Measurements from ENCODE around the gene IER2. TPM values are rescaled to one million over a fixed set of nuclear protein-coding genes. Genes with fewer than 3 reads are reported as not detected.

The IER2 gene
- total and polyA plus RNA-seq, 9 of the 15 experiments (the other 6 are each of a cell fraction or from before 2014, with no cell fraction given) = 4.5 to 205 (median 23.7) TPM

DNA sequence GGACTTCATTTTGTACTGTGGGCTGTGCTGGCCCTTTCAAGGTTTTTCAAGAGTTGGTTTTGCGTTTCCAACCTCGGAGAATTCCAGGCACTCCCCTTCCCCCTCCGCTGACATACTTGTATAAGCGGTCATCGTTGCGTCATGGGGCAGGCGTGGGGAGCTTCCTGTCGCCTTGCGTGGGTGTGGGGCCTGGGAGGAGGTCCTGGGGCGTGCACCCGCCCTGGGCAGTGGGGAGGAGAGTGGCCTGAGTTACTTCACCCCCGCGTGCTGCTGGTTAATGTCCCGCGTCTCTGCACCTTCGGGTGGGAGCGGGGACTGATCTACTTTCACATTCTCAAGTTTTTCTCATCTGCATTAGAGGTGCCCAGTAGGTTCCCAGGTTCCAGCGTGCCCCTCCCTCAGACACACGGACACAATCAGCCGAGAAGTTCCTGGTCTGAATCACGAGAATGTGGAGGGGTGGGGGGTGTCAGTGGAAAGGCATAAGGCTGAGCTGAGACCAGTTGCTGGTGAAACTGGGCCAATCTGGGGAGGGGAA lies 4.1 kb downstream of the IER2 start (continued):
- TF ChIP-seq PRPF4 (IDR thresholded peaks at IDR 0.05; ENCODE audit: insufficient read depth, low read depth, low read length, poor library complexity, severe bottlenecking) = no peak
- no peak for TF ChIP-seq ZNF41 (CRISPR knock-in tag; conservative IDR thresholded peaks at IDR 0.05)
- no peak for TF ChIP-seq KDM5B (IDR thresholded peaks at IDR 0.05; ENCODE audit: insufficient replicate concordance, low read depth, low read length)
- no peak for TF ChIP-seq MECOM (CRISPR knock-in tag; IDR thresholded peaks at IDR 0.05)
- no peak for TF ChIP-seq CBFA2T3 (IDR thresholded peaks at IDR 0.05)
- TF ChIP-seq FOXK1 (CRISPR knock-in tag; IDR thresholded peaks at IDR 0.05; ENCODE audit: borderline replicate concordance) = peak; percentile 55; the same call in 1 of the 2 replicates
- TF ChIP-seq POLR2AphosphoS5 (IDR thresholded peaks at IDR 0.05; ENCODE audit: control insufficient read depth, insufficient read depth, low read depth, low read length) = peak; percentile 81
- no peak for TF ChIP-seq SNIP1 (IDR thresholded peaks at IDR 0.05; ENCODE audit: low read depth)
- TF ChIP-seq RFX5 (IDR thresholded peaks at IDR 0.05; ENCODE audit: low read depth, low read length) = no peak
- TF ChIP-seq, protein P1, sequence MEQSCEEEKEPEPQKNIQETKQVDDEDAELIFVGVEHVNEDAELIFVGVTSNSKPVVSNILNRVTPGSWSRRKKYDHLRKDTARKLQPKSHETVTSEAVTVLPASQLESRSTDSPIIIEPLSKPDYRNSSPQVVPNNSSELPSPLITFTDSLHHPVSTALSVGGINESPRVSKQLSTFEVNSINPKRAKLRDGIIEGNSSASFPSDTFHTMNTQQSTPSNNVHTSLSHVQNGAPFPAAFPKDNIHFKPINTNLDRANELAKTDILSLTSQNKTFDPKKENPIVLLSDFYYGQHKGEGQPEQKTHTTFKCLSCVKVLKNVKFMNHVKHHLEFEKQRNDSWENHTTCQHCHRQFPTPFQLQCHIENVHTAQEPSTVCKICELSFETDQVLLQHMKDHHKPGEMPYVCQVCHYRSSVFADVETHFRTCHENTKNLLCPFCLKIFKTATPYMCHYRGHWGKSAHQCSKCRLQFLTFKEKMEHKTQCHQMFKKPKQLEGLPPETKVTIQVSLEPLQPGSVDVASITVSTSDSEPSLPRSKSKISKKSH (CRISPR knock-in tag; IDR thresholded peaks at IDR 0.05) = no peak
- TF ChIP-seq ZNF589 (CRISPR knock-in tag; IDR thresholded peaks at IDR 0.05; ENCODE audit: low read depth) = no peak; the same call in 1 of the 2 replicates
- TF ChIP-seq RCOR1 (IDR thresholded peaks at IDR 0.05; ENCODE audit: borderline replicate concordance in 1 of 2, low read depth in 2 of 2, low read length in 2 of 2) = no peak
- TF ChIP-seq GATAD2B (IDR thresholded peaks at IDR 0.05; ENCODE audit: borderline replicate concordance) = no peak
- TF ChIP-seq, protein P2, sequence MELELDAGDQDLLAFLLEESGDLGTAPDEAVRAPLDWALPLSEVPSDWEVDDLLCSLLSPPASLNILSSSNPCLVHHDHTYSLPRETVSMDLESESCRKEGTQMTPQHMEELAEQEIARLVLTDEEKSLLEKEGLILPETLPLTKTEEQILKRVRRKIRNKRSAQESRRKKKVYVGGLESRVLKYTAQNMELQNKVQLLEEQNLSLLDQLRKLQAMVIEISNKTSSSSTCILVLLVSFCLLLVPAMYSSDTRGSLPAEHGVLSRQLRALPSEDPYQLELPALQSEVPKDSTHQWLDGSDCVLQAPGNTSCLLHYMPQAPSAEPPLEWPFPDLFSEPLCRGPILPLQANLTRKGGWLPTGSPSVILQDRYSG (tag; conservative IDR thresholded peaks at IDR 0.05; ENCODE audit: low read depth) = no peak
- TF ChIP-seq NR1H2 (CRISPR knock-in tag; IDR thresholded peaks at IDR 0.05) = no peak
- TF ChIP-seq, protein P3, sequence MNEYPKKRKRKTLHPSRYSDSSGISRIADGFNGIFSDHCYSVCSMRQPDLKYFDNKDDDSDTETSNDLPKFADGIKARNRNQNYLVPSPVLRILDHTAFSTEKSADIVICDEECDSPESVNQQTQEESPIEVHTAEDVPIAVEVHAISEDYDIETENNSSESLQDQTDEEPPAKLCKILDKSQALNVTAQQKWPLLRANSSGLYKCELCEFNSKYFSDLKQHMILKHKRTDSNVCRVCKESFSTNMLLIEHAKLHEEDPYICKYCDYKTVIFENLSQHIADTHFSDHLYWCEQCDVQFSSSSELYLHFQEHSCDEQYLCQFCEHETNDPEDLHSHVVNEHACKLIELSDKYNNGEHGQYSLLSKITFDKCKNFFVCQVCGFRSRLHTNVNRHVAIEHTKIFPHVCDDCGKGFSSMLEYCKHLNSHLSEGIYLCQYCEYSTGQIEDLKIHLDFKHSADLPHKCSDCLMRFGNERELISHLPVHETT (CRISPR knock-in tag; conservative IDR thresholded peaks at IDR 0.05 in 1 of 2, IDR thresholded peaks at IDR 0.05 in 1 of 2) = no peak
- no peak for TF ChIP-seq ZNF282 (CRISPR knock-in tag; IDR thresholded peaks at IDR 0.05)
- TF ChIP-seq ZNF507 (tag; conservative IDR thresholded peaks at IDR 0.05) = no peak
- TF ChIP-seq ILF3 (IDR thresholded peaks at IDR 0.05; ENCODE audit: borderline replicate concordance) = no peak
- TF ChIP-seq RAD51 (IDR thresholded peaks at IDR 0.05; ENCODE audit: borderline replicate concordance, low read depth) = no peak
- no peak for TF ChIP-seq RBM25 (IDR thresholded peaks at IDR 0.05; ENCODE audit: low read depth, low read length, severe bottlenecking)
- no peak for TF ChIP-seq KLF1 (tag; IDR thresholded peaks at IDR 0.05)
- TF ChIP-seq, protein P4, sequence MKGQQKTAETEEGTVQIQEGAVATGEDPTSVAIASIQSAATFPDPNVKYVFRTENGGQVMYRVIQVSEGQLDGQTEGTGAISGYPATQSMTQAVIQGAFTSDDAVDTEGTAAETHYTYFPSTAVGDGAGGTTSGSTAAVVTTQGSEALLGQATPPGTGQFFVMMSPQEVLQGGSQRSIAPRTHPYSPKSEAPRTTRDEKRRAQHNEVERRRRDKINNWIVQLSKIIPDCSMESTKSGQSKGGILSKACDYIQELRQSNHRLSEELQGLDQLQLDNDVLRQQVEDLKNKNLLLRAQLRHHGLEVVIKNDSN (CRISPR knock-in tag; IDR thresholded peaks at IDR 0.05) = no peak
- no peak for TF ChIP-seq HDAC8 (tag; IDR thresholded peaks at IDR 0.05)
- TF ChIP-seq ZNF140 (CRISPR knock-in tag; IDR thresholded peaks at IDR 0.05) = no peak
